Activated CD4-positive, alpha-beta T cell treated with anti-CD3 and anti-CD28 coated beads, Interleukin-2, Interleukin-6, amounts not matched to agents 100 ng/mL and 50 ng/mL, durations not matched to agents 16 hours and 8 hours (primary cell): ENCODE results near the gene CFAP70.
"Not testable (repeated sequence)": the region's sequence is repeated elsewhere in the genome, so short reads cannot be mapped to it uniquely, and the experiment has no call there.

Experiments
- DNase-seq: peaks from one replicate; pipeline ENCODE4 v3.0.0-alpha.2; 2020

CFAP70 gene

GRCh38 chr10:73338801-73339368 lies 19.8 kb downstream of the CFAP70 start:
- no peak for DNase-seq

- no peak for DNase-seq
These were observed 25.5 kb downstream of the CFAP70 start for GRCh38 chr10:73333202-73333601.

- no peak for DNase-seq
These were observed 26.3 kb downstream of the CFAP70 start for GRCh38 chr10:73332379-73332778.

GRCh38 chr10:73328523-73328922 lies 30.1 kb downstream of the CFAP70 start:
- DNase-seq: not testable (repeated sequence)

GRCh38 chr10:73325290-73325689 lies 33.4 kb downstream of the CFAP70 start:
- DNase-seq: not testable (repeated sequence)

- DNase-seq: not testable (repeated sequence)
These were observed 35.1 kb downstream of the CFAP70 start for GRCh38 chr10:73323582-73323981.

GRCh38 chr10:73310475-73310874 lies 48.2 kb downstream of the CFAP70 start:
- DNase-seq: no peak

GRCh38 chr10:73307203-73307800 lies 51.4 kb downstream of the CFAP70 start:
- DNase-seq: no peak

- no peak for DNase-seq
These were observed 52.4 kb downstream of the CFAP70 start for GRCh38 chr10:73306171-73306708.

GRCh38 chr10:73296946-73297345 lies 61.7 kb downstream of the CFAP70 start:
- peak; percentile 33 for DNase-seq

GRCh38 chr10:73293461-73293860 lies 65.2 kb downstream of the CFAP70 start:
- DNase-seq: no peak

GRCh38 chr10:73289958-73290357 lies 68.7 kb downstream of the CFAP70 start:
- no peak for DNase-seq

GRCh38 chr10:73287441-73287840 lies 71.2 kb downstream of the CFAP70 start:
- no peak for DNase-seq

- no peak for DNase-seq
These were observed 77.6 kb downstream of the CFAP70 start for GRCh38 chr10:73281097-73281496.

- no peak for DNase-seq
These were observed 94.2 kb downstream of the CFAP70 start for GRCh38 chr10:73264423-73264822.

GRCh38 chr10:73263693-73264347 lies 94.8 kb downstream of the CFAP70 start:
- DNase-seq: no peak

- DNase-seq: no peak
These were observed 95.6 kb downstream of the CFAP70 start for GRCh38 chr10:73262880-73263555.

- DNase-seq: peak; percentile 27
These were observed 96.4 kb downstream of the CFAP70 start for GRCh38 chr10:73262105-73262730.

- DNase-seq: no peak
These were observed 97.2 kb downstream of the CFAP70 start for GRCh38 chr10:73261362-73261995.

- DNase-seq: not testable (repeated sequence)
These were observed 100.1 kb downstream of the CFAP70 start for GRCh38 chr10:73258612-73259011.

GRCh38 chr10:73253225-73253555 lies 105.5 kb downstream of the CFAP70 start:
- DNase-seq: peak; percentile 16

GRCh38 chr10:73252445-73253224 lies 106.0 kb downstream of the CFAP70 start, which contains the start of gene MRPS16:
TSS of gene MRPS16 (minus strand) at chr10:73252644. CDS start at chr10:73252482, 162 bp downstream.
- peak; percentile 95 for DNase-seq
